Astrocyte of the cerebellum (primary cell): ENCODE data around the gene NPR2.
A peak's percentile ranks its signal among the peaks of the same experiment; 100 is the strongest.

ENCODE experiments used
- DNase-seq: peaks from one replicate; pipeline ENCODE4 v3.0.0-alpha.2; 2011; ENCODE audit warnings: low read depth
- H3K4me3 ChIP-seq: 2 replicates; pipeline ENCODE4 v1.5.1; 2011; ENCODE audit warnings: mild to moderate bottlenecking, low read depth, low read length, moderate library complexity
- in situ Hi-C: cut with HindIII; loops from 2 replicates; pipeline ENCODE4 v1.10.0; 2017; ENCODE audit warnings: low sequenced_read_pairs
- TF ChIP-seq, protein P1 (sequence below): IDR thresholded peaks from 2 replicates; pipeline ENCODE4 v1.5.1; 2012; ENCODE audit warnings: low read length, low read depth, moderate library complexity, mild to moderate bottlenecking; ENCODE audit errors: missing control alignments

NPR2 gene

DNA sequence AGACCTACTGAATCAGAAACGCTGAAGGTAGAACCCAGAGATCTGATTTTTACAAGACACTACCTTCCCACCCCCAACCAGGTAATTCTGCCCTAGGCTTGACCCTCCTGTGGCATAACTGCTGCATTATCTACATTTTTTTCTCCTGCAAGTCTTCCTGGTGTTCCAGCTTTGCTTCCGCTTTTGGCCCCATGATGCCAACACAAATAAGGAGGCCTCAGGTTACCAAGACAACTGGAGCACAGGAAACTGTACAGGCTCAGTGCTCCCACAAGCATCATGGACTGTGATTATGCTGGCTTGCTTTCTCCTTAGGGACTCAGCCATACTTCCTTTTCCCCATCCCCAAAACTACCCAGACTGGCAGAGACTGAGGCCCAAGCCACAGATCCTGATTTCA is 30.7 kb upstream of the NPR2 start:
- TF ChIP-seq, protein P1, sequence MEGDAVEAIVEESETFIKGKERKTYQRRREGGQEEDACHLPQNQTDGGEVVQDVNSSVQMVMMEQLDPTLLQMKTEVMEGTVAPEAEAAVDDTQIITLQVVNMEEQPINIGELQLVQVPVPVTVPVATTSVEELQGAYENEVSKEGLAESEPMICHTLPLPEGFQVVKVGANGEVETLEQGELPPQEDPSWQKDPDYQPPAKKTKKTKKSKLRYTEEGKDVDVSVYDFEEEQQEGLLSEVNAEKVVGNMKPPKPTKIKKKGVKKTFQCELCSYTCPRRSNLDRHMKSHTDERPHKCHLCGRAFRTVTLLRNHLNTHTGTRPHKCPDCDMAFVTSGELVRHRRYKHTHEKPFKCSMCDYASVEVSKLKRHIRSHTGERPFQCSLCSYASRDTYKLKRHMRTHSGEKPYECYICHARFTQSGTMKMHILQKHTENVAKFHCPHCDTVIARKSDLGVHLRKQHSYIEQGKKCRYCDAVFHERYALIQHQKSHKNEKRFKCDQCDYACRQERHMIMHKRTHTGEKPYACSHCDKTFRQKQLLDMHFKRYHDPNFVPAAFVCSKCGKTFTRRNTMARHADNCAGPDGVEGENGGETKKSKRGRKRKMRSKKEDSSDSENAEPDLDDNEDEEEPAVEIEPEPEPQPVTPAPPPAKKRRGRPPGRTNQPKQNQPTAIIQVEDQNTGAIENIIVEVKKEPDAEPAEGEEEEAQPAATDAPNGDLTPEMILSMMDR: no peak
- DNase-seq: peak; percentile 50
- in situ Hi-C loops: loop anchor here (25.0 kb wide), 1 partner anchor 127 kb away; no protein-coding TSS in a partner anchor
- no peak overlapping the region for H3K4me3 ChIP-seq

DNA sequence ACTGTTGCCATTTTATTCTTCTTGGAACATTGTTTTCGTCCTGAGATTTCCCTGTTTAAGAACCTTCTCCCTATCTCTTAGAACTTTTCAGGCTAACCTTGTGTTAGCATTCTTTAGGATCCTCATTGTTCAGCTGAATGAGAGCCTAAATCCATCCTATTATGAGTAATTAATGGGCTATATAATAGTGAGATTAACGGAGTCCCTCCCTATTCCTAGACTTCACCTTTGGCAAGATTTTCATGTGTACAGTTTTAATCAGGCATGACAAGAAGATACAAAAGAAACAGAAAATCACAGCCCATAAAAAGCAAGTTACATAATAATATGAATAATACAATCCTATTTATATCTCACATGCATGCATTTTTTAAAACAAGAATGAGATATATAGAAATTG is 28.2 kb upstream of the NPR2 start:
- TF ChIP-seq, protein P1: no peak
- no peak for DNase-seq
- in situ Hi-C loops: loop anchor here (25.0 kb wide), 1 partner anchor 124 kb away; no protein-coding TSS in a partner anchor
- H3K4me3 ChIP-seq: no peak overlapping the region

DNA sequence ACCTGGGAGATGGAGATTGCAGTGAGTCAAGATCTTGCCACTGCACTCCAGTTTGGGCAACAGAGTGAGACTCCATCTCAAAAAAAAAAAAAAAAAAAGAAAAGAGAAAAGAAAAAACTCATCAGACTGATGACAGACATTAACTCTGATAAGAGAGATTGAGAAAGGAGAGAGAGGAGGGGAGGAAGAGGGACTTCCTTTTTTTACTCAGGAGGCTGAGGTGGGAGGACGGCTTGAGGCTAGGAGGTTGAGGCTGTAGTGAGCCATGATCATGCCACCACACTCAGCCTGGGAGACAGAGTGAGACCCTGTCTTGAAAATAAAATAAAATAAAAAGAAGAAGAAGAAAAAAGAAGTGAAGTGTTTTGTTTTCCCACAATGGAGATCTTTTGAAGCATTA is 27.6 kb upstream of the NPR2 start:
- DNase-seq: no peak
- in situ Hi-C loops: loop anchor here (25.0 kb wide), 1 partner anchor 123 kb away; no protein-coding TSS in a partner anchor
- no peak overlapping the region for H3K4me3 ChIP-seq
- TF ChIP-seq, protein P1: no peak

DNA sequence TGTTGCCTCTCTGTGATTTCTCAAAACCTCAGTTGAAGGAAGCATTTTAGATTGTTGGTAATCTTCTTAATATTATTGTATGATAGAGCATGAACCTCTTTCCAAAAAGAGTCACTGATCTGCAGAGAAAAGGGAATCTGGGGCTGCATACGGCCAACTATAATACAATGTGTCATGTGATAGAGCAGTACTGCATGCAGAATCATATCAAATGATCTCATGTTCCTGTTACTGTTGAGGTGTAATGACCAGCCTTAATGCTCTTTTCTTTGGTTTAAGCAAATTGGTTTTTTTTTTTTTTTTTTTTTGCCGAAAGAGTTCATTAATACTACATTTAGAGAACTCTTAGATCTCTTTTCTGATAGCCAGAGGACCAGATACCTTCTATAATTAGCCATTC is 24.4 kb upstream of the NPR2 start:
- no peak overlapping the region for H3K4me3 ChIP-seq
- DNase-seq: no peak
- TF ChIP-seq, protein P1: no peak
- in situ Hi-C loops: loop anchor here (25.0 kb wide), 1 partner anchor 120 kb away; no protein-coding TSS in a partner anchor

DNA sequence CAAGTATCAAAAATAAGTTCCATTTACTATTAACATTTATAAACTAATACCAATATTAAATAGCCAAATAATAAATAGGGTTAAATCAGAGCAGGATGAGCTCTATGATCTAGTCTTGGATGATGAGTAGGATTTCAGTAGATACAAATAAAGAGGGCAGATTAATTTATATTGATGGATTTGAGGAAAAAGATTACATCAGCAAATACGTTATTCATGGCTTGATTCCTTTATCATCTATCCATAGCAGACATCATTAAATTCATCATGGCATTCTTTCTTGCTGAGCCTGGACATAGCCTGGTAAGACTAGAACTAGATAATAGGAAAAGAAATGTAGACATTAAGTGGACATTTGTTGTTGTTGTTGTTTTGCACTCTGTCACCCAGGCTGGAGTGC is 23.9 kb upstream of the NPR2 start:
- no peak overlapping the region for H3K4me3 ChIP-seq
- TF ChIP-seq, protein P1: no peak
- in situ Hi-C loops: loop anchor here (25.0 kb wide), 1 partner anchor 120 kb away; no protein-coding TSS in a partner anchor
- DNase-seq: no peak

DNA sequence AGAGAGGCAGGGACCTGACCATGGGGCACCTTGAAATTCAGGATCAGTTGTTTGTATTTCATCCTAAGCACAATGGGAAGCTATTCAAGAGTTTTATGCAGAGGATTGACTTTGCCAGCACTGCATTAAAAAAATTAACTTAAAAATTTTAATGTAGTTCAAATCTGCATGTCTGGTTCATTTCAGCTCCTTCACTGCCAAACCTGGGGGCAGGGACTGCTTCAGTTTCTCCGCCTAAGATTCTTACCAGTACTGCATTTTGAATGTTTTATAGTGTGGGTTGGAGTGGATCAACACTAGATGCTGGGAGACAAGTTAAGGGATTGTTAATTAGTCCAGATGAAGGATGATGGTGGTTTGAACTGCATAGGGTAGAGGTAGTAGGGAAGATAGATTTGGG is 21.6 kb upstream of the NPR2 start:
- H3K4me3 ChIP-seq: no peak overlapping the region
- TF ChIP-seq, protein P1: no peak
- no peak for DNase-seq
- in situ Hi-C loops: loop anchor here (25.0 kb wide), 1 partner anchor 118 kb away; no protein-coding TSS in a partner anchor
